Measurements from ENCODE around the gene PKNOX2.

Gene PKNOX2

GRCh38 chr11:125317416-125317815, 152.9 kb downstream of the PKNOX2 start:
- no peak for DNase-seq

GRCh38 chr11:125319649-125320048, 155.1 kb downstream of the PKNOX2 start:
- DNase-seq = no peak

GRCh38 chr11:125320347-125321076, 156.0 kb downstream of the PKNOX2 start:
- DNase-seq = no peak

- no peak for DNase-seq
Observed at GRCh38 chr11:125322289-125322688, 157.7 kb downstream of the PKNOX2 start.

- no peak for DNase-seq
Observed at GRCh38 chr11:125325196-125325595, 160.6 kb downstream of the PKNOX2 start.

GRCh38 chr11:125326126-125326525, 161.6 kb downstream of the PKNOX2 start:
- no peak for DNase-seq

- no peak for DNase-seq
Observed at GRCh38 chr11:125327518-125328224, 163.1 kb downstream of the PKNOX2 start.

GRCh38 chr11:125328225-125328580, 163.7 kb downstream of the PKNOX2 start:
- DNase-seq = no peak

- DNase-seq = no peak
Observed at GRCh38 chr11:125329786-125330185, 165.2 kb downstream of the PKNOX2 start.

GRCh38 chr11:125330462-125331325, 166.1 kb downstream of the PKNOX2 start:
- DNase-seq = no peak

GRCh38 chr11:125331357-125332035, 166.9 kb downstream of the PKNOX2 start:
- DNase-seq = no peak

GRCh38 chr11:125332821-125333220, 168.3 kb downstream of the PKNOX2 start:
- no peak for DNase-seq

GRCh38 chr11:125333354-125334073, 169.0 kb downstream of the PKNOX2 start:
- DNase-seq = no peak

- no peak for DNase-seq
Observed at GRCh38 chr11:125335106-125335505, 170.6 kb downstream of the PKNOX2 start.

- no peak for DNase-seq
Observed at GRCh38 chr11:125337836-125338834, 173.6 kb downstream of the PKNOX2 start.

GRCh38 chr11:125338886-125339811, 174.6 kb downstream of the PKNOX2 start:
- no peak for DNase-seq

- no peak for DNase-seq
Observed at GRCh38 chr11:125341676-125342075, 177.1 kb downstream of the PKNOX2 start.

GRCh38 chr11:125342281-125342930, 177.9 kb downstream of the PKNOX2 start:
- no peak for DNase-seq

- DNase-seq = no peak
Observed at GRCh38 chr11:125343086-125343717, 178.7 kb downstream of the PKNOX2 start.
